Measurements from ENCODE around the gene ZDHHC13.

ZDHHC13 gene

DNA sequence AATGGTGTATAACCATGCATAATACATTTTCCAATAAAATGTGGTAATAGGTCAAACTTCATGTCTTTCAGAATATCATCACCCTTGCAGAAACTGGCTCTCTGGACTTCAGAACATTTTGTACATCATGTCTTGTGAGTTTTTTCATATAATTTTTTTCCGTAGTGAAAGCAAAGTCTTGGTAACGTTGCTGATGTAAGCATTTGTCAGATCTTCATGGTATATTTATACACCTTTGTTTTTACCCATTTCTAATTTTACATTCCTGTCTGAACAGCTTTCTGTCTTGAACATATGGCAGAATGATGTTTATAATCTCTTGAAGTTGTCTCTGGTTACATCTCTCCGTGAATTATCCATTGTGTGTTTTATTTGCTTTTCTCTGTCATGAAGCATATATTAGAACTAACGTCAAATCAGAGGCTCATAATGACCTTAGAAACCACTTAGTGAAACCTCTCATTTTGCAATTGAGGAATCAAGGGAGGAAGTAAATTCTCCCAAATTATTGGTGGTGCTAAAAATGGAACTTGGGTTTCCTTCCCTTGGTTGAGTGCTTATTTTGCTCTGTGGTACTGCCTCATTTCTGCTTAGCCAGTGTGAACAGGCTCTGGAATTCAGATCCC lies 47.4 kb downstream of the ZDHHC13 start:
- no peak for DNase-seq

DNA sequence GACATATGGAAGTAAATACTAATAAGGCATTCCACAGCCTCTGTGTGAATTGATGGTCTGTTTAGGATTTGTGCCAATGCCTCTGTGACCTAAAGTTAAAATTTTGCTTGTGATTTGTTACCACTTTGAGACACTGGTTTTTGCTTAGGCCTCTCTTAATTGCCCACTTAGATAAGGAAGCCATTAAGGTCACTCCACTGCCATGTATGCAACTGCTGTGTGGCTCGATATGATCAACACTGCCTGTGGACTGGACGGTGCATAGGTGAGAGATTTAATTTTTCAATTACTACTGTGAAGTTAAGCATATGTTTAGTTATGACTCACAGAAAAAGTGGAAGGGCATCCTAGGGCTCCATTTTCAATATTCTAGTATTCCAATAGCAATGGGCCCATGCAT lies 47.9 kb downstream of the ZDHHC13 start:
- DNase-seq, result no peak

DNA sequence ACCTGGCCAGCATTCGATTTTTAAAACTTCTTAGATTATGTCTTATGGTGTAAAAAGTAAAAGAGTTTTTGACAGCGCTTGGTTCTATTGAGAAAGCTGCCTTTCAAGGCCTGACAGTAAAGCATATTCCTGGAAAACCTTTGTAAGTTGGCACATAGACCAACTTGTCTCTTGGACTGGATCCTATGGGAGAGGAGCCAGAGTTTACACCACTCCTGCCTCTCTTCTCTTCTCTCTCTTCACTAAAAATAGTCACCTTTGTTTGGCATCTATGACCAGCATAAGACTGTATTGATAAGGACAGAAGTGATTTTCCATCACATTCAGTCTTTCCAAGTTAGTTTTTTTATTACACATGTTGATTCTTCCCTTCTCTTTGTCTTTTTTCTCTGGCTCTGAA lies 51.1 kb downstream of the ZDHHC13 start:
- DNase-seq, result no peak

DNA sequence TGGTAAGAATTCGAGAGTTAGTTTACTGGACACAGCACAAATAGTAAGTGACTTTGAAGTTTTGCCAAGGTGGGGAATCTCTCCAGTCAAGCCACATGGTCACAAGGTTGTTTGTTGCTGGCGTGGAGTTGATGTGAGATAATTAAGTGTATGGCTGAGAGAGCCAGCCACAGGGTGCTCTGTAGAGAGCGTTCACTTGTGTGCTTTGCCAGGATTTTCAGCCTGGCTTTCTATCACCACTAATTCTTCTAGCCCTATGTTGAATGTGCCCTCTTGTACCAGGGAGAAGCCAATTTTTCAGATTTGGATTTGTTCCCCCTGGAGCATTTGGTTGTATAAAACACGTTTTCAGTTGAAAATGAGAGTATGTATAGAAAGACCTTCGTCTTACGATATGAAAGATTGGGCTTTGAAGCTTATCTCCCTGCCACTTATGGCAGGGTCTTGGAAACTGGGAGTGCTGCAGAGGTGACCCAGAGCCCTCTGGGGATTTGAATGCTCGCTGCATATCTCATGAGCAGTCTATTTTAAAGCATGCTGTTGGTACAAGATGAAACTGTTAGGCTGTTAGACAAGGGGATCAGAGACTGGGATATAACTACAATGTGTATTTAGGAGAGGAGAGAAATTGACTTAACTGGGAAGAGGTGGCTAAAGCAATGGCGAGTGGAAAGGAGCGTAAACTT lies 56.2 kb downstream of the ZDHHC13 start:
- DNase-seq, result no peak

DNA sequence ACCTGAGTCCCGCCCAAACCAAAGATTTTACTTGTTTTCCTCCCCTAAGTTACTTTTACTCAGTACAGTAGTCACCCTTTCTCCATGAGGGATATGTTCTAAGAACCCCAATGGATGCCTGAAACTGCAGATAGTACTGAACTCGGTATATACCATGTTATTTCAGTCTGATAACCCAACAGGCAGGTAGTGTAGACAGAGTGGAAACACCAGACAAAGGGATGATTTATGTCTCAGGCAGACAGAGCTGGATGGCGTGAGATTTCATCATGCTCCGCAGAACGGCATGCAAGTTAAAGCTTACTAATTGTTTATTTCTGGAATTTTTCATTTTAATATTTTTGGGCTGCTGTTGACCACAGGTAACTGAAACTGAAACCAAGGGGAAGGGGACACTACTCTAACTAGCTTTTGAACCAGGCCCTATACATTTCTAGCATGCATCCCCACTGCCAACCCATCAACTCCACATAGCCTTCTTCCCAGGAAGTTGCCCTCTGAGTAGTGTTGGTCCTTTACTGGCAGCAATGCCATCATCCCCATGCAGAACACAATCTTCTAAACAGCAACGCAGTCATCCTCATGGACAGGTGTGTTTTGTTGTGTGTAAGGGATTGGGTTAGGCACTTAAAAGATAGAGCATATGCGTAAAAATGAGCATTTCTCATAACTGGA lies 57.1 kb downstream of the ZDHHC13 start:
- DNase-seq, result no peak

DNA sequence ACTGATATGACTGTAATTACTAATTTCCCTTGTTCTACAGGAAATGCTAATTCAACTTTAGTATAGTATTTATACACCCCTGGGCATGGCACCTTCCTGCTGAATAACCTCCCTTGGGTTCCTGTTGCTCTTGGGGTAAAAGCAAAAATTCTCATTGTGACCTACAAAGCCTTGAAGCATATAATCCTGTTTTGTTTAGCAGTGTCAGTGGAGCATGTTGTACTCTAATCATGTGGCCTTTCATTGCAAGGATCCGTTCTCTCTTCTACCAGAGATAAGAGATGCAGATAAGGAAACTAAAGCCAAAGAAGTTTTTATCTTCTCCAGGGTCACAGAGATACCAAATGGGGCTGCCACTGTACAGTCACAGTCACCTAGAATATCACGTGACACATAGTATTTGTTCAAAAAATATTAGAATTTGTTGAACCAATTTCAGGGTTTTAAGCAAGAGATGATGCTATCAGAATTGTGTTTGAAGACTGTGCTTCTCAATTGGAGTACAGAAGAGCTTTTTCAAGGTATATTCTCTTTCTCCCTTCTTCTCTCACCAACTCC lies 59.7 kb downstream of the ZDHHC13 start:
- no peak for DNase-seq

DNA sequence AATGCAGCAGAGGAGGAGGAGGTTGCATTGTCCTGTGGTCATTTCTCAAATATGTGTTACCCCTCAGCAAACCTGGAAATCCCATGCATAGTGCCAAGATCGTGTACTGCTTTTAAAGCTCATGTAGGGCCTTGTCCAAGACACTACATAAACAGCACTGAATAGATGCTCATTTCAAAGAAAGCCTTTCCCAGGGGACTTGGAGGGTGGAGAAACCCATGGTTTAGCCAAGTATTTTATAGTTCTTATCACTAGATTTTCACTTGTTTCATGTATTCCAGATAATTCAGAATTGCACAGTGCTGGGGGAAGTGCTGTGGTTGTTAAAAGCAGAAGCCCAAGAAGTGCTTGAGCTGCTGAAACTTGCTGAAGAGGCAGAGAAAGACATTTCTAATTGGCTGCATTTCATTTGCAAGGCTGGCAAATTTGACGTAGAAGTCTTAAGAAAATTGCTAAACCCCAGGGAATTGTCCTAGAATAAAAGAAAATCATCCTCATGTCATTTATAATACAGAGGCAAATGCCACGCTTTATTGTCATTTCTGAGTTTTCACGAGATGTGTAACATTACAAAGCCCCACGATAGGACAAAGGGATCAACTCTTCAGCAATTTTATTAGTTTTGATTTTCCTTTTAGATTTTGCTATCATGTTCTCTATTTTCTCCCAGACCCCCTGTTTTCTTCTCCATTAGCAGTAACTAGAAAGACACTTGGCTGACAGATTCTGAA lies 64.7 kb downstream of the ZDHHC13 start:
- no peak for DNase-seq

DNA sequence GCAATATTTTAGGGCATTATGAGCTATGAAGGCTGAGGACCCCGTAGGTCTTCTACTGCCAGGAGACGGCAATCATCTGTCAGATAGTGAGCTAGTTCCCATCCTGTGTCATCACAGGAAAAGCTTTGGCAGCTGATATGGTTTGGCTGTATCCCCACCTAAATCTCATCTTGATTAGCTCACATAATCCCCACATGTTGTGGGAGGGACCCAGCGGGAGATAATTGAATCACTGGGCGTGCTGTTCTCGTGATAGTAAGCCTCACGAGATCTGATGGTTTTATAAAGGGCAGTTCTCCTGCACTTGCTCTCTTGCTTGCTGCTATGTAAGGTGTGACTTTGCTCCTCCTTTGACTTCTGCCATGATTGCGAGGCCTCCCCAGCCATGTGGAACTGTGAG lies 66.7 kb downstream of the ZDHHC13 start:
- DNase-seq, result no peak

DNA sequence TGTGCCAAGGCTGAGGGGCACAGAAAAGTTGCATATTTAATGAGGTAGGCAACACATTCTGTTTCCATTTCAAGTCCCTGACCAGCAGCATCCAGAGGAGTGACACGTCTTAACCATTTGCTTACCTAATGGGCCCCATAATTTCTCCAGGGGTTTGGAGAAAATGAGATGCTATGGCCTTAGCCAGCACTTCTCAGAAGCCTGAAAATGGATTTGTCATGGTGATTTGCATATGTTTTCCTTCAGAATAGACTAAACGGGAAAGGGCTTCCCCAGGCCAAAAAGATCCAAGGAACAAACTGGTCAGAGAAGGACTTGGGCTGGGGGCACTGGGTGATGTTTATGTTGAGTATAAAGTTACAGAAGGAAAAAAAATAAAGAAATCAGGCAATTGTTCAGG lies 68.1 kb downstream of the ZDHHC13 start:
- no peak for DNase-seq

DNA sequence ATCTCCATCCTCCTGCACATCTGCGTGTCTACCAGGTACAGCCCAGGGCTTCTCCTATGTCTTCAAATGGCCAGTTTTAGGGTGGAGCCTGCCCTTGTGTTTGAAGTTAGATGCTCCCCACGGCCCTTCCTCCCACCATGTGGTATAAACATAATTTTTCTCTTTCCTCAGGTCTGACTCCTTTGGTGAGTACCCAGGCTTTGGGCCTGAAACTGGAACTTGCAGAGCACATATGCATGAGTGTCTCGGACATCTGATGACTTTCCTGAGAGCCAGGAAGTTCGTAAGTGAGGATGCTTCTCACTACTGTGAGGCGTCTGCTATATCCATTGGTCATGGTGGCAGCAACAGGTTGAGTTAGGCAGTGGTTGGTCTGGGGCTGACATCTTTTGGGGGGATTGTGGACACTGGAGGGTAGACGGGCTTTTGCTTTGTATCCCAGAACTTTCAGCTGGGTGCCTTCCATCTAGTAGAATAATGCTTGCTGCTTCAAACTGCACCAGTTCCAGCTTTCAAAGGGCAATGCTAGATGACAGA lies 68.6 kb downstream of the ZDHHC13 start:
- DNase-seq, result no peak

DNA sequence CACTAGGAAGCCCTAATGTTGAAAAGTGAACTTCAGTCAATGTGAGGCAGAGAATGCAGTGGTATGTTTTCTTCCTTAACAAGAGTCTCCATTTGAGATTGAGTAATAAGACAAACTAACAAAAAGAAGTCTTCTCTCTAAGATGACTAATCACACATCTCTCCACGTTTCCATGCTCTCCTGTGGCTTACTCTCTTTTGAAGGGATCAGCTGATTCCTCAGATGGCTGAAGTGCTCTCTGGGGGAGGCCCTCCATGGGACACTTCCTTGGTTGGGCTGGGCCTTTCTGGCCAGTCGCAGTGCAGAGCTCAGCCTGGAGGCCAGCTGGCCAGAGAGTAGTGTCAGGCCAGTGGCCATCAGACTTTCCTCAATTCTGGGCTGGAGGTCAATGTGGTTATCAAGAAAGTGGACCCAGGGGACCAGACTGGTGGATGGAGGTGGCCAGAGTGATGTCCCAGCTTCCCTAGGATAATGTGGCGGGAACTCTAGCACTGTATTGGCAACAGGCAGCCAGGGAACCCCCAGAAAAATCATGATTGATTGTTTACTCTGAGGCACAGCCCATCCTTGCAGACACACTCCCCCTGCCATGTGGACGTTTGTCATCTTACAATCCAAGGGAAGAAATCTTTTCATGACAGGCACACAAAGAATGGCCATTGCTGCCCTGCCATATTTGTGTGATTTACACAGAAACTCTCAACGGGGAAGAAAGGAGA lies 70.3 kb downstream of the ZDHHC13 start:
- DNase-seq, result peak in 1 of 58 donors; percentile 37

DNA sequence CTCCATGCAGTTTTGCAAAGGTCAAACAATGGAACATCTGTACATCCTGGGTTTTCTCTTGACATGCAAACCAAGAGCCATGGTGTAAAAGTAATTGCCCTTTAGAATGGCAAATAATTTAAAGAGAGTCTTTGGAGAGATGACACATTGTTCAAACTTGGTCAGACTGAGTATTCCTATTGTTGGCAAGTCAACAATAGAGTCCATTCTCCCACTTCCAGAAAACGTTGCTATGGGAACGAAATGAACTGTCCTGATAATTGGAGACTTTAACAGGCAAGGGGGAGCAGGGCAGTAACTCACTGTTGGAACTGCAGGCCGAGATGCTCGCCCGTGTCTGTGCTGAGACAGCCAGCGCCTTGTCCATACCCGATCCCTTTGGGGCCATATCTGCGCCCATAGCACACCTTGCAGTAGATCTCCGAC lies 70.9 kb downstream of the ZDHHC13 start:
- peak in 26 of 58 donors; percentile 5 to 74 (median 22) for DNase-seq

DNA sequence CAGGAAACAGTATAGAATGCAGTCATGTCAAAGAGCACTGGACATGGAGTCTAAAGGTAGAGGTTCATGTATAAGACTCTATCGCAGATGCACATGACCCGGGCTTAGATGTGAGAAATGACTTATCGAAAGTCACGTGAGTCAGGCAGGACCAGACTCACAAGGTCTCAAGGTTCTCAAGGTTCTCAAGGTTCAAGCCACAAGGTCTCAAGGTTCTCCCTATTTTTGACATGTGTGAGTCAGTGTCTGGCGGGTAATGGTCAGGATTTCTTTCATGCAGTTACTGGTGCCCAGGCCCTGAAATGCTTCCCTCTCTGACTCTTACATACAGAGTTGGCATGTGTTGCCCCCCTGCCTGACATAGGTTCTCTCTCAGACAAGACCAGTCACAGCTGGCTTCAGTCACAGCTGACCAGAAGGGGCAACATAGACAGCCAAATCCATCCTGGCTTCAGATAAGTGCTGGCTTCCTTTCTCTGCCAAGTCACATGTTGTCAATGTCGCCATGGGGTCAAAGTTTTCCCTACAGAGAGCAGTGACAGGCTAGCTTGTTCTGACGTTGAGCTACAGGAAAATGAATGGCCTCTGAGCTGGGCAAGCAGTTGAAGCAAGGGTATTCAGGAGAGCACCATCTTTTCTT lies 74.7 kb downstream of the ZDHHC13 start:
- DNase-seq, result no peak

DNA sequence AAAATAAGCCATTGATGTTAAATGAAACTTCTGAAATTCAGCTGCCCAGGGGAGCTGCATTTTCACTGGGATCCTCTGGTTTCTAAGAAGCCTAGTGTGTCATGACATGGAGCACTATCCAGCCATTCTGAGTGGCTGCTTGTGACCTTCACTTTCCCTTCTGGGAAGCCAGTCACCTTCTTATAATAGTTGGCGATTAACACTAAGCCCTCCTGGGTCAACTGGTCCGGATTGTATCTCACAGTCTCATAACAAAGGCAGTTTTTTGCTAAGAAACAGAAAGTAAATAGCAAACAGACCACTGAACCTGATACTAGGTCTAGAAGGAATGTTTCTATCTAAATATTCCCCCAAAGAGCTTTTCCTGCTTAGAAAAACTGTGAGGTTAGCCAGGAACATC lies 76.9 kb downstream of the ZDHHC13 start:
- no peak for DNase-seq

DNA sequence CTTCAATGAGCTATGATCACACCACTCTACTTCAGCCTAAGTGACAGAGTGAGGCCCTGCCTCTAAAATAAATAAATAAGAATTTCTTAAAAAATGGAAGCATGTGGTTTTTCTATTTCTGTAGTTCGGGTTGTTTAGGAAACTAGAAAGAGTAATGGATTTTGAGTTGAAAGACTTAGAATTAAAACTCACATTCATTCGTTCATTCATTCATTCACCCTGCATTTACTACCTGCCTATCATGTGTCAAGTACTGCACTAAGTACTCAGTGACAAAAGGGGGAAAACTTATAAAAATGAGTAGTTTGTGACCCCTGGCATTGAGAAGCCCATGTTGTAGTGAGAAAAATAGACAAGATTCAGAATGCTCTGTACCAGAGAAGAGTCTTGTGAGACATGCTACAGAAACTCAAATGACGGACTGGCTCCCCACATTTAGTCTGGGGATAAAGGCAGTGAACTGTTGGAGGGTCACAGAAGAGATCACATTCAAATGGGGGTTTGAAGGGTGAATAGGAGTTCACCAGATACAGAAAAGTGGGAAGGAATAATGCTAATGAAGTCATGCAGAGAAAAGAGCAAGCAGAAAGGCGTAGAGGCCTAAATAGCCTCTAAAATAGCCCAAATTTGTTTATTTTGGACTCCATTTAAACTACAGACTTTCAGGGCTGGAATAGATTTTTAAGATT lies 77.8 kb downstream of the ZDHHC13 start:
- no peak for DNase-seq

DNA sequence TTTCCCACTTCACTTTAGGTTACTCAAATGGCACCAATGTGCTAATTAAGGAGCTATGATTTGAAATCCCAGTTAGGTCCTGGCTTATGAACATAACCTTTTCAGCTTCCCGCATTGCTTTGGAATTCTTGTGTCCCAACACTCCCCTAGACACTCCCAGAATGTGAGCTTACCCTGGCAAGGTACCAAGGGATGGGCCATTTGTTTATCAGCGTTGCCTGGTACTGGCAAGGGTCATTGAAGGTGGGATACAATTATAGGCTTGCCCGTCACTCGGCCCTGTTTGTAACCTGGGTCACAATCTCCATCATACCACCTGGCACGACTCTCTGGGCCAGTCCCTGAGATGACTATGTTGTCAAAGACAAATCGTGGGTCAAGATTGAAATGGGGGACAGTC lies 79.5 kb downstream of the ZDHHC13 start:
- DNase-seq, result no peak

DNA sequence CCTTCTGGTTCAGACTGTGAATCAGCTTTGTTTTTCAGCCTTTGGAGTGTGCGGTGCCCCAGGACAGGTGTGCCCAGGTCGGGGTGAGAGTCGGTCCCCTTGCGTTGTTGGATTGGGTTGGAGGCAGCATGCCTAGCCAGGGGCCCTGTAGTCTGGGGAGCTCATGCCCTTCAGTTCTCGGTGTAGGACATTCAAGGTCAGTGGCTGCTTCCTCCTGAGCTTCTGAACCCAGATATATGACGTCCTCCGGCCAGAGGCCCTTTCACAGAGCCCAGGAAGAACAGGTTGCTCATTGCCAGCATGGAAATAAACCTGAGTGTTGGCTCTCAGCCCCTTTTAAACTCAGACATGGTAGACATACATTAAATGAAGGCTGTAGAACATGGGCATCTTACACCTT lies 82.1 kb downstream of the ZDHHC13 start:
- DNase-seq, result no peak

DNA sequence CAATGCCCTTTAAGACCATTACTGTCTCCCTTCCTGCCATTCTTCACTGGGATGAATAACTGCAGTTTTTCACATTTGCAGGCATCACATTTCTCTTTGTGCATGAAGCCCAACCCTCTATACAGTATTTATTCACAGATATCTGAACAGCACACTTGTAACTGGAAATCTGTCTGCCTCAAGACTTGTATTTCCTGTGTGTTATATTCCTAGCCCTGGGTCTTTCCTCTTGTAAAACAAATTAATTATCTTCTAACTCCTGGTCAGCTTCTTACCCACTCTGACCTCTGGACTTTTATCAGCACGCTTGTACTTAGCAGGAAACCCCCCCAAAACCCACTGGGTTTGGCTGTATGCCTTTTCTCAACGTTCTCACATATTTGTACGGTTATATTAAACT lies 82.8 kb downstream of the ZDHHC13 start:
- DNase-seq, result no peak

DNA sequence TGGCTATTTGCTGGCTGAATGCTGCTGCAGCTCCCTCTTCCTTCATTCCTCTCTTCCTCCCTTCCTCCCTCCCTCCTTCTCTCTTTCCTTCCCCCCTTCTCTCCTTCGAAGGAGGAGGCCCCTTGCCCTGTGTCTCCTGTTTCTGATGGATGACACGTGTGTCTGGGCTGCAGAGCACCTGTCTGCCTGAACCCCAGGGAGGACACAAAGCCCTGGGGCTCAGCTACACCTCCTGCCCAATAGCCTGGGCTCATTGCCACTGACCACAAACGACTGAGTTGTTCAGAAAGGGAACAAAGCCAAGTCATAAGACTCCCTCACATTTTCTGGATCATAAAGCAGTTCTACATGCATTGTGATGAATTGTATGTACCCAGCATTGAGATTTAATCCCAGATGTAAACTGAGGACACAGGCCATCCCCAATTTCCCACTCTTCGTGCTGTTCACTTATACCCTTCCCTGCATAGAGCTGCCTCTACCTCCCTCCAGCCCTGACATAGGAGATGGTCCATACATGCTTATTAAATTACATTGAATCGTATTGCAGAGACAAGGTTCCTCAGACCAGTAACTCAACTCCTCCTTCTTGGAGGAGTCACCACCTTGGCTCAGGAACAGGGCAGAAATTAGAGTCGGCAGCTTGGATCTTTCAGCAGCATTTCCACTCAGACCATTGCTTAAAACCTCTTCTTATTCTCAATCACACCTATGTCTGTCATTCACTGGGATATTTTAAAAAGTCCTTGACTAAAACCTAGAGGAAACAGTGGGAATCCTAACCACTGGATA lies 83.6 kb downstream of the ZDHHC13 start:
- no peak for DNase-seq

Data from anterior cingulate cortex (tissue), 58 donors.